Fibroblast of skin of right biceps (primary cell): Measurements from ENCODE around the gene IFNGR1.
A peak's percentile ranks its signal among the peaks of the same experiment; 100 is the strongest.
"Not testable (repeated sequence)": the region's sequence is repeated elsewhere in the genome, so short reads cannot be mapped to it uniquely, and the experiment has no call there.

ENCODE experiments used
- DNase-seq: peaks from one replicate; pipeline ENCODE4 v3.0.0-alpha.2; 2013

The IFNGR1 gene

DNA sequence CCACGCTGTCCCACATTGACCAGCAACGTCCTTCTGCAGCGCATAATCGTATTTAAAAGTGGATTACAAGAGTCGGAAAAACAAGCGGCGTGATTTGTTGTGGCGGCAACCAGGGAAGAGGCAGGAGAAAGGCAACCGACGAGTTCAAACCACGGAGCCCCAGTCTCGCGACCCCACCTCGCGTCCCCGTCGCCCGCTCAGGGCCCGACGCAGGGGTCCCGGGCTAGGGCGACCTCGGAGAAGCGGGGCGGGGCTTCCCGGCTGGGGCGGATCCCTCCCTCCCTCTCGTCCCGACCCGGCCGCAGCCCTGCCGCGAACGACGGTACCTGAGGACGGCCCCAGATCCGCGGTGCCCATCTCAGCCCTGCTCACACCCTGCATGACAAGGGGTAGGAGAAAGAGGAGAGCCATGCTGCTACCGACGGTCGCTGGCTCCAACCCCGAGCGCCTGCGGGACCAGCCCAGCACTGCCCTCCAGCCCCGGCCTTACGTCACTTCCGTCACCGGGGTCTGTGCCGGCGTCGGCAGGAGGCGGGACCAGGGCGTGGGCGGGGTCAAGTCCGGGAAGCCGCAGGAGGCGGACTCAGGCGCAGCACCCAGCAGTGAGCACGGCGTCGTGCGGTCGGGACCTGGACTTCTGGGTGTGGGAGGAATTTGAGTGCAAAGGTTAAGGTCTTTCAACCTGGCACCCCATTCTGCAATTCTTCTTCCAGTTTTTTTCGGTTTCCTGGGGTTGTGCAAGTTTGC lies at the start of gene IFNGR1:
Gene IFNGR1 (minus strand): TSS at position 469 of the 747 bp plus-strand sequence. CDS start 58 bp downstream, at position 411.
- peak; percentile 90 for DNase-seq

GRCh38 chr6:137268911-137269310 lies 49.7 kb upstream of the IFNGR1 start:
- no peak for DNase-seq

DNA sequence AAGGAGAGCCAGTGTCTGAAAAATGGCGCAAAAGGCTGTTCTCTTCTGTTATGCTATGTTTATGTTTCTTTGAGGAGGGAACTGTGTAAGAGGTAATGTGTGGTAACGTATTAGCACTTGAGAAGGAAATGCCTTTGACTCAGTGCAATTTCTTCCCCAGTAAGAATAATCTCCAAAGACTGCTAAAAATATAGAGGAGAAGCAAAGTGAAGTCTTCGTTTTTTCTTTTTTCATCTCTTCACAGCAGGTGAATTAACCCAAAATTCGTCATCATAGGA lies 47.1 kb upstream of the IFNGR1 start:
- DNase-seq = no peak

GRCh38 chr6:137265561-137266308 lies 46.5 kb upstream of the IFNGR1 start:
- DNase-seq = no peak

GRCh38 chr6:137264311-137265075 lies 45.3 kb upstream of the IFNGR1 start:
- DNase-seq = no peak

DNA sequence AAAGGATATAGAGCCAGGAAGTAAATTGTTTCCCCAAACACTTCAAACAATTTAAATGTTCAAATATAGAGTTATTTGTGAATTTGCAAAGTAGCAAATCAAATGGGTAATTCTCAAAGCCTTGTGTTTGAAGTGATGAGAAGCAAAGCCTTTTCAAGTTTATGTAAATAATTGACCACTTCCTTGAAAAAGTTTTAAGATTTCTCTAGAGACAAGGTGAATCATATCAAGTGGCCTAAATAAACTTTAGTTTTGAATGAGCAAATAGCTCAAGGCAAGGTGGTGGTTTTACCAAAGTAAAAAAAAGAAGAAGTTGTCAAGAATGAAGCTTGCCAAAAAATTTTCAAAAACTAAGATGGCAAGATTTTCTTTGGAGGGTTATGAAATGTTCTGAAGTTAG lies 42.6 kb upstream of the IFNGR1 start:
- no peak for DNase-seq

- DNase-seq = no peak
Measured at GRCh38 chr6:137261361-137261760, 42.2 kb upstream of the IFNGR1 start.

GRCh38 chr6:137260217-137260616 lies 41.0 kb upstream of the IFNGR1 start:
- DNase-seq = no peak

- no peak for DNase-seq
Measured at GRCh38 chr6:137259349-137259748, 40.2 kb upstream of the IFNGR1 start.

GRCh38 chr6:137258170-137258569 lies 39.0 kb upstream of the IFNGR1 start:
- no peak for DNase-seq

GRCh38 chr6:137256350-137257103 lies 37.3 kb upstream of the IFNGR1 start:
- no peak for DNase-seq

DNA sequence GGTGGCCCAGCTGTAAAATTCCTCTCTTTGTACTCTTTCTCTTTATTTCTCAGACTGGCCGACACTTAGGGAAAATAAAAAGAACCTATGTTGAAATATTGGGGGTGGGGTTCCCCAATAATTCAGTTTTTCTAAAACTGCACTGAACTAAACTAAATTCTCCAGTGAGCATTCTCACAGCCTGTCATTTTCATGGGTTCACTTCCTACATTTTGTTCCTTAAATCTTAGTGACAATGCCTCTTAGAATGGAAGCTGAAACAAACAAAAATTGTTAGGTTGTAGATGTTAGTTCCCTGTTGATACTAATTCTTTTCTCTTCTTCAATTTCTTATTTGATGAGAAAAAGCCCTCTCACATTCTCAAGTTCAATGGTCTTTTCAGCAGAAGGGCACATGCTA lies 35.8 kb upstream of the IFNGR1 start:
- no peak for DNase-seq

GRCh38 chr6:137254430-137254829 lies 35.2 kb upstream of the IFNGR1 start:
- not testable (repeated sequence) for DNase-seq

GRCh38 chr6:137248702-137249101 lies 29.5 kb upstream of the IFNGR1 start:
- no peak for DNase-seq

DNA sequence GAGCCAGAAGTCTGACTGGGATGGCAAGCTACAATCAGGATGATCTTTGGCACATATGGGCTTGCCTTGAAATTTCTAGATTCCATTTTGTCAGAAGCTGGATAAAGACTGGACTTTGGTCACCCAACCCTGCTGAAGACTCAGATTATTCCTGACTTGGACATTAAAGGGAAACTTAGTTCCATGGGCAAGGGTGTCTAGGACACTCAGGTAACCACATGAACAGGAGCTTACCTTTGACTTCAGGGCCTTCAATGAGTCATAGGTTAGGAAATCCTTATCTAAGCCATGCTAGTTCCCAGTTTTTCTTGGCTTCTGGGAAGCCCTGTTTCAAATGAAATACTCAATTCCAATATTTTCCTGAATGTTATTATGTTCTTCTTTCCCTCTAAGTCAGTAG lies 28.5 kb upstream of the IFNGR1 start:
- no peak for DNase-seq

DNA sequence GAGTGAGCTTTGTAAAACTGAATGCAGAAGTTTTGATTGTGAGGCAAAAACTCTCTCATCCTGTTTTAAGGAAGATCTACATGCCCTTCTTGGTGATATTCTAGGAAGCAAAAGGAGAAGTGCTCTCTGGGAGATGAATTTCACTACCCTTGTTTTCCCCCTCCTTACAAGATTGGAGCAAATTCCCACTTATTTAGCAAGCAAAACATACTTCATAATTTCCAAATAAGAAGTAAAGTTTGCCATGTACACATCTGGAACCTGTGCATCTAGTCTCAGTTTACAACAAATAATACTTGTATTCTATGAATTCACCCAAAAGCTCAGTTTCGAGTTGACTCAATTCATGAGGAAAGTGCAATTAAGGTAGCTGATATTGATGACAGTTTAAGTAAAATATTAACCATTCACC lies 27.6 kb upstream of the IFNGR1 start:
- no peak for DNase-seq

GRCh38 chr6:137246164-137246563 lies 27.0 kb upstream of the IFNGR1 start:
- DNase-seq = no peak

DNA sequence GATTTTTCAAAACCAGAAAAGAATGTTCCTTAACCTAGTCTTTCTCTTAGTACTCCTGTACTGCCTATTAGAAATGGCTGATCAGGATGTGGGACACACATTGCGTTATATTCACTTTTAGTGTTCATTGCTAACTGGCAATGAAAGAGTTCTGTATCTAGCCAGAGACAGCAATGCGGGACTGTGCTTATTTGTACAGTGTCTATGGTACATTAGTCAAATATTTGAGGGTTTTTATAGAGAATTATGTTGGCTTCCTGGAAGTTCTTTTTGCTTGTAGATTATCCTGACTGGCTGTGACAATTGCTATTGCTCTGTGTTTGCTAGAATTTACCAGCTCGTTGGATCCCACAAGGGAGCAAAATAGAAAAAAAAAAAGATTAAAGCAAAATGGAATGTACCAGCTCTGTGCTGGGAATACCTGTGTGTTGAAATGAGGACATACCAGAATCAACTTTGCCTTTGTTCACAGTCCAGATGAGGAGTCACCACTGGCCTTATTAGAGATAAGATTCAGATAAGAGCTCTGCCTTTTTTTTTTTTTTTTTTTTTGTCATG lies 22.4 kb upstream of the IFNGR1 start:
- DNase-seq = peak; percentile 46

- DNase-seq = peak; percentile 66
Measured at GRCh38 chr6:137240168-137240567, 21.0 kb upstream of the IFNGR1 start.

- peak; percentile 76 for DNase-seq
Measured at GRCh38 chr6:137237413-137238170, 18.4 kb upstream of the IFNGR1 start.

DNA sequence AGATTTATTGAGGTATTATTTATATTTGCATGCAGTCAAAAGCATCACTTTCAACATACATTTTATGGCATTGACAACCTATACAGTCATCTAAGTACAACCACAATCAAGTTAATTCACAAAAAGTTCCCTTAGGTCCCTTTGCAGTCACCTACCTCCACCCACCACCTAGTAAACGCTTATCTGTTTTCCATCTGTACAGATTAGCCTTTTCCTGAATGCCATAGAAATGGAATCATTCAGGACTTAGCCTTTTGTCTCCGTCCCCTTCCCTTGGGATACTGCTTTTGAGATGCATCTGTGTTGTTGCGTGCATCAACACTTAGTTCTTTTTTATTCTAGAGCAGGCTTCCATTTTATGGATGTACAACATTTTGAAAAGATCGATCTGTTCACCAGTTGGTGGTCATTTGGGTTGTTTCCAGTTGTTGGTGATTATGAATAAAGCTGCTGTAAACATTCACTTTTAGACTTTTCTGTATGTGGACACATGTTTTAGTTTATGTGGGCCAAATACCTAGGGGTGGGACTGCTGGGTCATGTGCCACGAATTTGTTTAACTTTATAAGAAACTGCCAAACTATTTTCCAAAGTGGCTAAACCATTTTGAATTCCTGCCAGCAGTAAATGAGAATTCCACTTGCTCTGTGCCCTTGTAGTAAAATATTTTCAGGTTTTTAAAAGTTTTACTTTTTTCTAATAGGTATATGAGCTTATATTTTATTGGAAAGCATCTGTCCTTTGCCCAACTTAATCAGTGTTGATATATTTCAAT lies 17.6 kb upstream of the IFNGR1 start:
- no peak for DNase-seq
